ENCODE data around the gene AK4. TPM values are rescaled to one million over a fixed set of nuclear protein-coding genes. Genes with fewer than 3 reads are reported as not detected.

The AK4 gene
- total RNA-seq, 1 experiment from 2014 or later, result 131 TPM

DNA sequence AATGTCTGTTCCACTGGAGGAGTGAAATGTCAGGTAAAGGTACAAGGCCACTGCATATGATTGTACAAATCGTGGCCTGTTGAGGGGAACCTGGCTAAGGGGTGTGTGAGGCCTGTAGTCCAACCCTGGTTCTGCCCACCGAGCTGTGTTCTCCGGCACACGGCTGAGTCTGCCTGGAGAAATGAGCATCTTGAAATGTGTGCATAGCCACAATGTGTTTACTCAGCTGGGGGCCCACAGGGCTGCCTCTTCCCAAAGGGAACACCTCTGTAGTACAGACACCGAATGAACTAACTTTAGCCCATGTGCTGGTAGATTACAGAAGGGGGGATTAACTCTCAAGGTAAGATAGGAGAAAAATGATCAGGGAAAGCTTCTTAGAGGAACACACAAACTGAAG is 30.2 kb downstream of the AK4 start:
- Mint-ChIP-seq H3K36me3 (ENCODE audit: insufficient read depth, unreplicated experiment) (peaks cover 14% of the 10 kb centered on the region), H3K9me3 (ENCODE audit: unreplicated experiment) (no peaks in the 10 kb centered on the region), H3K27me3 (ENCODE audit: insufficient read depth, unreplicated experiment) (no peaks in the 10 kb centered on the region), H3K27ac (ENCODE audit: unreplicated experiment) (peak overlapping the region; percentile 83), H3K4me1 (ENCODE audit: low read depth, unreplicated experiment) (peaks cover 32% of the 10 kb centered on the region), H3K4me3 (ENCODE audit: unreplicated experiment) (peak overlapping the region; percentile 27)
- H3K27me3 ChIP-seq (replicated peaks; ENCODE audit: control insufficient read depth, insufficient read depth, low read length), result no peaks in the 10 kb centered on the region
- no TSS peak for BruUV-seq (replicated peaks)
- ChIA-PET CTCF (no interaction called here), POLR2A (no interaction called here)
- H3K4me1 ChIP-seq, result peaks cover 30% of the 10 kb centered on the region
- H3K9me3 ChIP-seq, result no peaks in the 10 kb centered on the region
- H3K36me3 ChIP-seq (ENCODE audit: control insufficient read depth, insufficient read depth, low read length), result no peaks in the 10 kb centered on the region
- DNase-seq, result no peak
- TF ChIP-seq CTCF (IDR thresholded peaks at IDR 0.05; ENCODE audit: insufficient read depth in 1 of 2, low read depth in 1 of 2, low read length in 1 of 2, severe bottlenecking in 1 of 2, unreplicated experiment in 1 of 2), result no peak
- intact Hi-C loops (cut with micrococcal nuclease; ENCODE audit: unreplicated experiment), result no loop called here
- H3K4me3 ChIP-seq (ENCODE audit: low read depth, low read length), result no peak overlapping the region

GRCh38 chr1:65179148-65179547 is 31.1 kb downstream of the AK4 start:
- H3K4me1 ChIP-seq, result peaks cover 30% of the 10 kb centered on the region
- no peaks in the 10 kb centered on the region for H3K36me3 ChIP-seq (ENCODE audit: control insufficient read depth, insufficient read depth, low read length)
- POLR2A ChIA-PET, result no interaction called here

DNA sequence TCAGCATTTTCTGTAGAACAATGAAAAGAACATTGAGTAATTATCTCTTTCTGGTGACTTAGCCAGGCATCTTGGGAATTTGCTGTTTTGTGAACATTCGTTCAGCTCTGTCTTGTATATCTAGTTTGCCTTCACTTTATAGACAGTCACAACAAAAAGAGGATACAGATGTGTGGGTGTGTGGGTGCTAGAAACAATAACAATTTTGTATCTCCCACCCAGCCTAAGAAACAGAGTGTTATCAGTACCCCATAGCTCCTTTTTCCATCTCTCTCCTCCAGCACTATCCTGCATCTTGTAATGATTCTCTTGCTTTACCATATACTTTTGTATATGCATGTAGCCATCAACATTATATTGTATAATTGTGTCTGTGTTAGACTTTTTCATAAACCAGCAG is 33.0 kb downstream of the AK4 start:
- intact Hi-C loops (cut with micrococcal nuclease; ENCODE audit: unreplicated experiment), result no loop called here

More at GRCh38 chr1:65179148-65179547, 31.1 kb downstream of the AK4 start:
- H3K4me3 ChIP-seq (ENCODE audit: low read depth, low read length), result no peak overlapping the region
- no peak for TF ChIP-seq CTCF (IDR thresholded peaks at IDR 0.05; ENCODE audit: insufficient read depth in 1 of 2, low read depth in 1 of 2, low read length in 1 of 2, severe bottlenecking in 1 of 2, unreplicated experiment in 1 of 2)
- no peaks in the 10 kb centered on the region for H3K9me3 ChIP-seq
- BruUV-seq (replicated peaks), result no TSS peak
- no peak for DNase-seq
- intact Hi-C loops (cut with micrococcal nuclease; ENCODE audit: unreplicated experiment), result no loop called here
- Mint-ChIP-seq H3K4me3 (ENCODE audit: unreplicated experiment) (no peak overlapping the region), H3K4me1 (ENCODE audit: low read depth, unreplicated experiment) (peaks cover 27% of the 10 kb centered on the region), H3K27me3 (ENCODE audit: insufficient read depth, unreplicated experiment) (no peaks in the 10 kb centered on the region), H3K9me3 (ENCODE audit: unreplicated experiment) (no peaks in the 10 kb centered on the region), H3K27ac (ENCODE audit: unreplicated experiment) (no peak overlapping the region), H3K36me3 (ENCODE audit: insufficient read depth, unreplicated experiment) (peaks cover 14% of the 10 kb centered on the region)
- H3K27me3 ChIP-seq (replicated peaks; ENCODE audit: control insufficient read depth, insufficient read depth, low read length), result no peaks in the 10 kb centered on the region
- CTCF ChIA-PET, result no interaction called here

More for the DNA sequence above, 33.0 kb downstream of the AK4 start:
- Mint-ChIP-seq H3K9me3 (ENCODE audit: unreplicated experiment) (no peaks in the 10 kb centered on the region), H3K36me3 (ENCODE audit: insufficient read depth, unreplicated experiment) (peaks cover 18% of the 10 kb centered on the region), H3K27me3 (ENCODE audit: insufficient read depth, unreplicated experiment) (no peaks in the 10 kb centered on the region), H3K4me3 (ENCODE audit: unreplicated experiment) (no peak overlapping the region), H3K4me1 (ENCODE audit: low read depth, unreplicated experiment) (peaks cover 26% of the 10 kb centered on the region), H3K27ac (ENCODE audit: unreplicated experiment) (no peak overlapping the region)
- Histone ChIP-seq H3K27me3 (replicated peaks; ENCODE audit: control insufficient read depth, insufficient read depth, low read length) (no peaks in the 10 kb centered on the region), H3K4me3 (ENCODE audit: low read depth, low read length) (no peak overlapping the region), H3K4me1 (peaks cover 30% of the 10 kb centered on the region), H3K36me3 (ENCODE audit: control insufficient read depth, insufficient read depth, low read length) (no peaks in the 10 kb centered on the region), H3K9me3 (no peaks in the 10 kb centered on the region)
- no TSS peak for BruUV-seq (replicated peaks)
- no peak for DNase-seq
- CTCF ChIA-PET, result no interaction called here
- POLR2A ChIA-PET, result interaction anchor here (0.5 kb wide), 1 partner anchor 168 kb away, joined by 6 read pairs; no protein-coding TSS in a partner anchor
- TF ChIP-seq CTCF (IDR thresholded peaks at IDR 0.05; ENCODE audit: insufficient read depth in 1 of 2, low read depth in 1 of 2, low read length in 1 of 2, severe bottlenecking in 1 of 2, unreplicated experiment in 1 of 2), result no peak
